Stimulated activated CD4-positive, alpha-beta T cell treated with anti-CD3 and anti-CD28 coated beads, Interleukin-15, amount 100 ng/mL, for 48 hours (primary cell): ENCODE measurements around the gene POLR3C.

Experiments
- DNase-seq, 2 donors: peaks; one replicate each; pipeline ENCODE4 v3.0.0-alpha.2; 2020; ENCODE audit warnings: low read depth in 2 of 2

POLR3C gene

DNA sequence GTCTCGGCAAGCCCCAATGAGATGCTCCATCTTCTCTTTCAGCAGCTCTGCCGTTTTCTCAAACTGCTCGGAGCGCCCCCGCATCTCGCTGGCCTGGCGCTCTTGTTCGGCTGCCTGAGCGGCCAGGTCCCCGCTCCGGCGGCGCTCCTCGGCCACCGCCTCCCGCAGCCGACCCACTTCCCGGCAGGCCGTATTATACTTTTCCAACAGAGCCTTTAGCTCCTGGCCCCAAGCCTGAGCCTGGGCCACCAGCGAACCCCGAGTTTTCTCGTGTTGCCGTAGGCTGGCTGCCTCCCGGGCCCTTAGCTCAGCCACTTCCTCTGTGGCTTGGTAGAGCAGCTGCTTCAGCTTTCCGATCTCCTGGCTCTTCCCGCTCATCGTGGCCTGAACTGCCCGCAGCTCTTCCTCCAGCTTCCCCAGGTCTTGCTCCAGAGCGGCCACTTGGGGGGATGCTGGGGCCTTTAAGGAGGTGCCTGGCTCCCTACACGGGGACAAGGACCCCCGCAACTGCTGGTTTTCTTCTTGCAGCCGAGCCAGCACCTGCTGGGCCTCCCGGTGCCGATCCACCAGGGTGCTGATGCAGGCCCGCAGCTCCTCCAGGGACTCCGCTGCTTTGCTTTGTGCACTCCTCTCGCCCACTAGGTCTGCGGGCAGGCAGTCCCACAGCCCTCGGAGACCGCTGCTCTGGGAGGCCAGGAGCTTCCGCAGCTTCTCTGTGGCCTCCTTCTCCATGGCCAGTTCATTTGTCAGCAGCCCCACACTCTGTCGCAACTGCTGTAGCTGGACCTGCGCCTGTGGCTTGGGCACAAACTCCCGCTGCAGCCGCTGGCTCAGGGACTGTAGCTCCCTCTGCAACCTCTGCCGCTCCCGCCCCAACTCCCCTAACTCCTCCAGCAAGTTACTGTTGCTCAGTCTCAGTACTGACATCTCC, 48.3 kb downstream of the POLR3C start:
- no peak for DNase-seq

DNA sequence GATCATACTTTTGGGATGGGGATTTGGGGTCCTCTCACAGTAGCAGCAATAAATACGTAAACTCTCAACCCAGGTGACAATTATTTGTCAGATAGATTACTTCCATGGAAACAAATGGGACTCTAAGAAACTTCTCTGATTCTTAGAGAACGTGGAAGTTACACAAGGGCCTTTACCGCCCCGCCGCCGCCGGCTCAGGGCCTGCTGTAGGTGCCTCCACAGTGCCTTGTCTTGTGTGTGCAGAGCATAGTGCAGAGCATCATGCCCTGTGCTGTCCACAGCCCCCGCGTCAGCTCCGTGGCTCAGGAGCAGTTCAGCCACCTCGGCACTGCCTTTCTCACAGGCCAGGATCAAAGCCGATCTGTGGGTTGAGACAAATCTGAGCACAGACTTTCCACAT, 50.6 kb downstream of the POLR3C start:
- no peak for DNase-seq

DNA sequence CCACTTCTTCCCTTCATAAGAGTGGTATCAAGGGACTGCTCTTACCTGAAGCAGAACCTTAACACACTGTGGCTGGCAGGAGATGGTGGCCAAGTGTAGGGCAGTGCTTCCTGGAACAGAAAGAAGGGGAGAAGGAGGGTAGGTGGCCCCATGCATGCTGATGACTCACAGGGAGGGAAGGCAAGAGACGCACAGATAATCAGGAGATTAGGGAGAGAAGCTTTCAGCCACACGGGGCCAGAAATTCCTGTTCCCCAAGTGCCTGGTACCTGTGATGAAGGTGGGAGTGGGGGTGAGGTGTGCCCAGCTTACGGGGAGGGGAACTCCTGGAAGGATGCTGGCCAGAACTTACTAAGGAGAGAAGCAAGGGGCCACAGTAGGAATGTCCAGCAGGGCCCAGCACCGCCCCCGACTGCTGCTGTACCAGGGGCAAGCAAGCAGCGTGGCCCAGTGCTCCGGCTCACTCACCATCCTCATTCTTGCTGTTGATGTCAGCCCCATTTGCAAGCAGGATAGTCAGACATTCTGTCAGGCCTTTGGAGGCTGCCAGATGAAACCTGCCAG, 54.0 kb downstream of the POLR3C start:
- DNase-seq: no peak

DNA sequence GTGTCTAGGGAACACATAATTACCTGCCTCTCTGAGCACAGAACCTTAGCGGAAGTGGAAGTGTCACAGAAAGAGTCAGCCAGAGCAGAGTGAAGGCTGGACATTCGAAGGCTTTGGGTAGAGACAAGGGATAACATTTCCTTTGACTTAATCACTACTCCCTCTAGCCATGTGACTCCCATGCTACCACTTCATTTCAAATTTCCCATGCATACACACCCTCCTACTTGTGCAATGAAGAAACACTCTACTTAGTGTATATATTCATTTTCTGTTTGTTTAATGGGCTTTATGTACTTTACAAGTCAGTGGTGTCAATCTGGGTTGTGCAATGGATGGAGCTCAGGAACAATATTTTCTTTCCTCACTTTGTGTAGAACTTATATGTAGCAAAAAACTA, 54.7 kb downstream of the POLR3C start:
- DNase-seq: no peak

DNA sequence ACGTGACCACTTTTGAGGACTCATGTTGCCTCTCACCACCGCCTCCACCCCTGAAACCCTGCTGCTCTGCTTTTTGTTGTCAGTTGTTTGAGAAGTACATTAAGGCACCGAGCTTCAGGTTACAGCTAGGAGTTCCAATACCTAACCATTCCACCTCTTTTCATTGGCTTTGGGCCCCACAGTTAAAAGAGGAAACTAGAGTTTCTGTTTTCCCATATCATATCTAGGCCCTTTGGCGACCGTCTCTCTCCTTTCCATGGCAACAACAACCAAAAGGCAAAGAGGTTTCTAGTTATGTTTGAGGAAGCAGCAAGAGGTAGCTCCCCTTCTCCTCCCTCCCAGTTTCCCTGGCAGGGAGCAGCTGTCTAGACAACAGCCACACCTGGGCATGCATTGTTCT, 55.8 kb downstream of the POLR3C start:
- no peak for DNase-seq

DNA sequence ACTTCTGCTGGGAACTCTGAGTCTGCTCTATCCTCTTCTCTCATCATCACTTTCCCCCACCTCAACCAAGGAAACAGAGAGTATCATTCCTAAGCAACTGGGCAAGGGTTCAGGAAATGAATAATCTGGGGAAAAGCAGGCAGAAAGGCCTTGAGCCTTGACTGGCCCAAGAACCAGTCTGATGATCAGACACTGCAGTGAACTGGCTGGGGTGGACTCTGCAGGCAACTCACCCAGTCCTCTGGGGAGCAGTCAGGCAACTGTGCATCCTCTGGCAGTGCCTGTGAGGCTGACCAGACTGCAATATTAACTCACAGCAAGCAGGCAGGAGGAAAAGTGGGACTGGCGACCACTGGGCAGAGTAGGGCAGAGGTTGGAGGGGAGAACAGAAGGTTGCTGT, 60.7 kb downstream of the POLR3C start:
- no peak for DNase-seq

DNA sequence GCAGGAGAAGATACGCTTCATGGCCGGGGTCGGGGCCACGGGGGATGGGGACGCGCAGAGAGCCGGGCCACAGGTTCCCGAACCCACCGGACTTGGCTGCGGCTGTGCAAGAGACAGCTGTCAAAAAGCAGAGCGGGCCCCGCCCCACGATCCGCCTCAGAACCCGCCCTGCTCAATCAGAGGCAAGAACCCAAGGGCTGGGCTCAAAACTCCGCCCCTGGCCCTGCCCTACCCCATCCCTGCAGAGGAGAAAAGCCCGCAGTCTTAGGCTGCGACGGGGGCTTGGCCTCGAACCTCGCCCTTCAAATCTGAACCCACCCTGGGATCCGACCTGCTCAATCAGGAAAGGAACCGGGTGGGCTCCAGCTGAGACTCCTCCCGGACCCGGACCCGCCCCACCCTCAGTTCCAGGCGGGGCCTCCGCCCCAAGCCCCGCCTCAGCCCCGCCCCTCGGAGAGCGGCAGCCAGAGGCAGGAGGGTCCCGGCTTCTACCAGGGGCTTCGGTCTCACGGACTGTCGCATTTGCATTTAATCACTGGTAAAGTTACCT, 61.8 kb downstream of the POLR3C start, which contains the start of gene ANKRD35:
TSS of gene ANKRD35 (minus strand) at position 129 of the 550 bp plus-strand sequence. CDS start at position 21, 108 bp downstream.
- DNase-seq: peak; percentile 71 to 87

DNA sequence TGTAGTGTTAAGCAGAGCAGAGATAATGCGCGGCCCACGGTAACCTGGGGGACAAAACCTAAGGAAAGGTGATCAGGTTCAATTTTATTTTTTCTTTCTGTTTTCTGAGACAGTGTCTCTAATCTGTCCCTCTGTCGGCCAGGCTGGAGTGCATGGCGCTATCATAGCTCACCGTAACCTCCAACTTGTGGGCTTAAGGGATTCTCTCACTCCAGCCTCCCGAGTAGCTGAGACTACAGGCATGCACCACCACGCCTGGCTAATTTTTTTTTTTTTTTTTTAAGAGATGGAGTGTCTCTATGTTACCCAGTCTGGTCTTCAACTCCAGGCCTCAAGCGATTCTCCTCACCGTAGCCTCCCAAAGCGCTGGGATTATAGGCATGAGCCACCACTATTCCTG, 62.4 kb downstream of the POLR3C start:
- DNase-seq: no peak

DNA sequence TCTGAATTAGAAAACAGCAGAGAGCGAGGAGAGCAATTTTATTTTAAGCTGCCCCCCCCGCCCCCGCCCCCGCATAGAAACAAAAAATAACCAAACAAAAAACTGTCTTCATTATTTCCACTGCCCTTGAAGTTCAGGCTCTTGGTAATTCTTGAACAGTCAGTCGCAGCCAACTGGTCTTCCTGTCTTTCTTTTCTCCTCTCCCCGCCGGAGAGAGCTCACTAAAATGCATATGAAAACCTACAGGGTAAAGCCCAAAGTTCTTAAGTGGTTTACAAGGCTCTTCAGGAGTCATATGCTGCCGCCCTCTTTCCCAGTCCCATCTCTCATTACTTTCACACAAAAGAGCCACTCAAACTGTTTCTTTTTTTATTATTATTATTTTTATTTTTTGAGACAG, 62.8 kb downstream of the POLR3C start:
- no peak for DNase-seq

DNA sequence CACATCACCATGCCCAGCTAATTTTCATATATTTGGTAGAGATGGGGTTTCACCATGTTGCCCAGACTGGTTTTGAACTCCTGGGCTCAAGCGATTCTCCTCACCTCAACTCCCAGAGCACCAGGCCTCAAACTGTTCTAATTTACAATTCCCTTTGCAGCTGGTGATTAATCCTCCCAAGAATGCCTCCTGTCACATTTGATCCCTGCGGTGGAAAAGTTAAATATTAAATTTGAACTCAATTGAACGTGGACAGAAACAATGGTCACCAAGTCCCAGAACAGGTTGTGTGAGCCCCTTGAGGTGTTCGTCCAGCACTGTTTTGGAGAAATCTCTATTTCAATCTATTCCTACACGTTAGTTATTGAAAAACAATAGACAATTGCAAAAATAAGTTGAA, 63.6 kb downstream of the POLR3C start:
- no peak for DNase-seq

DNA sequence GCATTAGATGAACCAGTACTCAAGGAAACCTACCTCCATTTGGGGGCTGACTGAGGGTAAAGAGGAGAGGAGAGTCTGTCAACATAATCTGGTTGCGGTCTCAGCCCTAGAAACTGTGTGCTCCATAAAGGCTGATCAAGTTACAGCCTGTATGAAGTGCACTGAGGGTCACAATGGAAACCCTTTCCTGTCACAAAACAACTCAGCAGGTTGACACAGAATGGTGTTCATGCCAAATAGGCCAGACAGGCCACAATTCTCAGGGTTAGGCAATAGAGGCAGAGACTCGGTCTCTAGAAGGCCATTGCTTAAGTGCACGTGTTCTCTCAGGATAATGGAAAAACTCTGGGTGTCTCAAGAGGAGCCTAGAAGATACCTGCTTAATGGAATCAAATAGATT, 65.7 kb downstream of the POLR3C start:
- DNase-seq: no peak

DNA sequence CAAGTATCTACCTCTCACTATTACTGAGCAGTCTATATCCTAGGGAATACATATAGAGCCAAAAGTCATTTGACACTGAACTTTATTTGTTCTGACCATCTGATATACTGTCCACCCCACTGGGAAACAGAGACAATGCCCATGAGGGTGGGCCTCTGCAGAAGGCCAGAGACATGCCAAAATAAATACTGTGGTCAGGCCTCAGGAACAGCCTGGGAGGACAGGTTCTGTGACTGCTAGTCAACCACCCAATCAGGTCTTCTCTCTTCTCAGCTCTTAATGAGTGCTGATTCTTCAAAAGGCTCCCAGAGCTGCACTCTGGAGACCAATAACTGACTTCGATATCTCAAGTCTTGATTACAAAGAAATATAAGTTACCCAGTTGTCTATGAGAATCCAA, 67.1 kb downstream of the POLR3C start:
- no peak for DNase-seq

DNA sequence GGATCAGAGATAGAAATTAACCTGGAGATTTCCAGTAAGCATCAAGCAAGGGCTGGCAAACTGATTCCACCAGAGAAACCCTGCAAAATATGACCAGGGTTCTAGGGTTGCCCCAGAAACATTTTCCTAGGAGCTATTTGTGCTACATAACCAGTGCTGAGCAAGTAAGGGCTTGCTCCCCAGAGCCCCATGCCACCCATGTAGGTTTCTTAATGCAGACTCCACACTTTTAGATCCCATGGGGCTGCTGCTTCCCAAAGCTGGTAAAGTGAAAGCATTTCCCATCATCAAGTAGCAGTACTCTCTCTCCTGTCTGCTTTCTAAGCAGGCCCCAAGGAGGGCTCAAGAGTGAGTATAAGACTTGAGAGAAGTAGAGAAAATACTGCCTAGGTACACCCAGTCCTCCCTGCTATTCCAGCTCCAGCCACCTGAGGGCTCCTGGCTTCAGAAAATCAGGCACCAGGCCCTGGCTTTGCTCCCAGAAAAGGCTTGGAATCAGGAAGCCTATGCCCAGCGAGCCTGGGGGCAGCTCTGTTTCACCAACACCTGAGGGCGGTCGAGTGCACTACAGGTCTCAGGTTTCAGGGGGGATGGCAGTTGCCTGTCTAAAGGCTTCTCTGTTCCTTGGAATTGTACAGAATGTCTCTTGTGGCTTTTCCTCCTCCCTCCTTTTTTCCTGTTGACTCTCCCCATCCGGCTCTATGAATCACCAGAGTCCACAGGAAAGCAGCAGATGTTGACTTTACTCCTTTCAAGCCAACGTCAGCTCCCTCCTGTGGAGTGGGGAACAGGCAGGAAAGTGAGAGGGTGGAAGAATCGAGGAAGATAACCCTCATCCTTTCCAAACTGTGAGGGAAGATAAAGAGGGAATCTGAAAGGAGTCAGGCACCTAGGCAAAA, 67.8 kb downstream of the POLR3C start:
- DNase-seq: peak; percentile 10 to 46

DNA sequence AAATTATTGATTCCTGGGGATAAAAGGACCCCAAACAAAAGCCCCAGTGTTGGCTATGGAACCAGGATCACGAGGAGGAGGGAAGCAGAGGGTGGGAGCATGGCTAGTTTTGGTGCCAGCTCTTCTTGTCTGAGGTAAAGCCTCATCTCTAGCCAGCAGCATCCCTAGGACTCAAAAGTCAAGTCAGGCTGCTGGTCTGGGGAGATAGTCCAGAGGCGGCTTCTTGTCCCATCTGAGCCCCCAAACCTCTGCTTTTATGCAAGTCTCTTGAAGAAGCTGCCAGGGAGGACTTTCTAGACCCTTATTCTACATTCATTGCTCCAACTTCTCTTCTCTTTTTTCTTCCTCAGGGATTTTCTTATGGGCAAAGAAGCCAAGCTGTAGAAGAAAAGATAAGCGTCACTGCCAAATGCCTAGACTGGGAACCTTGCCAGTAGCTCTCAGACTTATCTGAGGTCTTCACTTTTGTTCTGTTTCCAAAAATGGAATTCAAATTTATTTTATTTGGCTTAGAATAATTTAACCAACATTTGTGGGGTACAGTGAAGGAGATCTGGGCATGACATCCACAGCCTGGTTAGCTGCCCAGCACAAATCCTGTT, 68.6 kb downstream of the POLR3C start:
- no peak for DNase-seq

DNA sequence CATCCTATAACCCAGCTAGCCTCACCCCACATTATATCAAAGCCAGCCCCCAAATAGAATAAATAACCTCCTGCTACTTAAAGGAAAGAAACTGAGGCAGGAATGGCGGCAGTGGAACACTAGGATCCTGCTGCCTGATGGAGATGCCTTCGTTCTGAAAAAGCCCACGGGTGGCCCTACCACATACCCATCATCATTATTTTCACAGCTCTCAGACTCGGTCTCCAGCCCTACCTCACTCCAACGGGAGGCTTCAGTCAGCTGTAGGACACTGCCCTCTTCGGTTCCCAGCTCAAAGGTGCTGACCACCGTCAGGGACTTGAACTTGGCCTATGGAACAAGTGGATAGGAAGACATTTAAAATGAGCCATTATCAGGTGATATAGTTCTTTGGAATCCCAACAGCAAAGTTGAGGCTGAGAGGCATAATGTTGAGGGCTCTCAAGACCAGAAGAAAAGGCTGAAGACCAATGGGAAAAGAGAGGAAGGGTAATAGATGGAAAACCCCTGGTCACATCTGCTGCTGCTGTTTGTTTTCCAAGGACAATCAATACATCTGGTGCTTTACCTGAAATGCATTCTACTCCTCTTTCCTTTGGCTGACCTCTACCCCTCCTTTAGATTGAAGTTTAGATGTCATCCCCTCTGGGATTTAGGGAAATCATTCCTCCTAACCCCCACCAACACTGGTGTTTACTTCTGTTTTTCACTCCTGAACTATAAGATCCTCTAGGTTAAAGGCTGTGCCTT, 69.5 kb downstream of the POLR3C start:
- no peak for DNase-seq
